ENCODE data around the gene TATDN2. TPM values are rescaled to one million over a fixed set of nuclear protein-coding genes. Genes with fewer than 3 reads are reported as not detected.

Gene TATDN2
- polyA plus RNA-seq, 4 donors = 13.8 to 28.3 (median 17.4) TPM

DNA sequence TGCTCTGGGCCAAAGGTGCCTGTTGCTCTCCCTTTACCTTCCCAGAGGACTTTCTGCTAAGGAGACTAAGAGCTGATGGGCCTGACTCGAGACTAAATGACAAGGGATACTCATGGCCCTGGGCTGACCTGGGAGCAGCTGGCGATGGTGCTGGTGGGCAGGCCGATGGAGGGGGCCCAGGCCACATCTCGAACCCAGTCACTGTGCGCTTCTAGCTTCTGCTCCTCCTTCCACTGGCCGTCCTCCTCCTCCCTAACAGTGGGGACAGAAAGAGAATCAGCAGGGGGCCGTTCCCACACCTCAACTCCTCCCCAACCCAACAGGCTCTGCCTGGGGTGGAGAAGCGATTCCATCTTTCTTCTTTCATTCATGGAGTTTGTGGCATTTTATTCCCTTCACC, 56.6 kb downstream of the TATDN2 start:
- Histone ChIP-seq H3K27me3 (ENCODE audit: control insufficient read depth in 3 of 3, insufficient read depth in 3 of 3, low read length in 3 of 3) (no peaks in the 10 kb centered on the region), H3K9me3 (ENCODE audit: control insufficient read depth in 2 of 2, insufficient read depth in 1 of 2, low read depth in 1 of 2, low read length in 1 of 2) (no peaks in the 10 kb centered on the region), H3K4me3 (ENCODE audit: low read depth in 1 of 3, low read length in 3 of 3) (no peak overlapping the region), H3K4me1 (ENCODE audit: control insufficient read depth in 3 of 3, insufficient read depth in 2 of 3, low read depth in 1 of 3, low read length in 2 of 3) (no peaks in the 10 kb centered on the region), H3K36me3 (ENCODE audit: control insufficient read depth in 3 of 3, insufficient read depth in 2 of 3, low read depth in 1 of 3, low read length in 3 of 3) (peaks cover 34 to 73% (median 51%) of the 10 kb centered on the region in 3 donors), H3K27ac (ENCODE audit: low read depth in 1 of 3, low read length in 2 of 3) (no peak overlapping the region)
- 93 to 96% (median 95%) methylated on average over 7 to 8 of the region's 8 CpGs for WGBS, 3 donors
- no peak for DNase-seq
- FAIRE-seq = no peak

DNA sequence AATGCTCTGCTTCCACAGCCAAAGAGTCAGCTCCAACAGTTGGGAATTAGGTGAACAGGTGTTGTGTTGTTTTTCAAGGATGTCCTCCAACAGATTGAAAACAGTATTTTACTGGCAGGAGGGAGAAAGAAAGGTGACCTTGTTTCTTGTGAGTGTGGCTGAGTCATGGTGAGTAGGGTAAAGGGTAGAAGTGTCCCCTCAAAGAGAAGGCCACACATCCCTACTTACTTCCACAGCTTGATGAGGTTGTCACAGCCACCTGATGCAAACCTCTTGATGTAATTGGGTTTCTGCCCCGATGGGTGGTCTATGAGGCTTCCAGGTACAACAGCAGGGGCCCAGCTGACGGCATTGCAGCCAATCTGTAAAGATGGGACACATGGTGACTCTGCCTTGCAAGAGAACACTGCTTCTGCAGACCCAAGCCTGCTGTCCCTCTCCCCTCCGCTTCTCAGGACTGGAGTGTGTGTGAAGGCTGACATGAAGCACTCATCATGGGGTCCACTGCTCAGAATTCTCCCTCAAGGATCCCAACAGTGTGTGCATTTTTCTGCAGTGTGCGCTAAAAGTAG, 57.2 kb downstream of the TATDN2 start:
- DNase-seq = no peak
- WGBS, 3 donors = 95 to 98% (median 95%) methylated on average over 4 of the region's 4 CpGs
- no peak for FAIRE-seq

DNA sequence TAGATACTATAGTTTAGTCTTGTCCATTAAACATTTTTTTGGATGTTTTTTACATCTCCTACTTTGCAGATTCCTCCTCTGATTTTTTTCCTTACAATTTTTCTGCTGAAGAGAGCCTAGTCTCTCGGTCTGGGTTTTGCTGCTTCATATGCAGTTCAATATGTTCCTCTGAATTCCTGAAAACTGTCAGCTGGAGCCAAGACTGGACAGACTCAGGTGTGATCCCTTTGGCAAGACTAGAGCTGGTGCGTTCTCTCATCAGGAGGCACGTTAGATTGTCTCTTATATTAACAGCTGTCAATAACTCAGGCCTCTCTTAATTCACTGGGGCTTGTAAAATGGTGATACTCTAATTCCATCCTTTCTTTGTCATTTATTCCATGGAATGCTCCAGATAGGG, 57.9 kb downstream of the TATDN2 start:
- no peak overlapping the region for H3K27ac ChIP-seq (ENCODE audit: low read depth in 1 of 3, low read length in 2 of 3)
- WGBS, 3 donors = 92 to 97% (median 94%) methylated on average over 3 of the region's 3 CpGs
- no peak overlapping the region for H3K4me3 ChIP-seq (ENCODE audit: low read depth in 1 of 3, low read length in 3 of 3)
- no peak for FAIRE-seq
- no peaks in the 10 kb centered on the region for H3K27me3 ChIP-seq (ENCODE audit: control insufficient read depth in 3 of 3, insufficient read depth in 3 of 3, low read length in 3 of 3)
- H3K9me3 ChIP-seq (ENCODE audit: control insufficient read depth in 2 of 2, insufficient read depth in 1 of 2, low read depth in 1 of 2, low read length in 1 of 2) = no peaks in the 10 kb centered on the region
- no peak for DNase-seq
- H3K4me1 ChIP-seq (ENCODE audit: control insufficient read depth in 3 of 3, insufficient read depth in 2 of 3, low read depth in 1 of 3, low read length in 2 of 3) = no peaks in the 10 kb centered on the region
- H3K36me3 ChIP-seq (ENCODE audit: control insufficient read depth in 3 of 3, insufficient read depth in 2 of 3, low read depth in 1 of 3, low read length in 3 of 3) = peaks cover 32 to 71% (median 48%) of the 10 kb centered on the region in 3 donors

More for the DNA sequence above, 57.2 kb downstream of the TATDN2 start:
- Histone ChIP-seq H3K36me3 (ENCODE audit: control insufficient read depth in 3 of 3, insufficient read depth in 2 of 3, low read depth in 1 of 3, low read length in 3 of 3) (peaks cover 32 to 73% (median 47%) of the 10 kb centered on the region in 3 donors), H3K27ac (ENCODE audit: low read depth in 1 of 3, low read length in 2 of 3) (no peak overlapping the region), H3K27me3 (ENCODE audit: control insufficient read depth in 3 of 3, insufficient read depth in 3 of 3, low read length in 3 of 3) (no peaks in the 10 kb centered on the region), H3K9me3 (ENCODE audit: control insufficient read depth in 2 of 2, insufficient read depth in 1 of 2, low read depth in 1 of 2, low read length in 1 of 2) (no peaks in the 10 kb centered on the region), H3K4me1 (ENCODE audit: control insufficient read depth in 3 of 3, insufficient read depth in 2 of 3, low read depth in 1 of 3, low read length in 2 of 3) (no peaks in the 10 kb centered on the region), H3K4me3 (ENCODE audit: low read depth in 1 of 3, low read length in 3 of 3) (no peak overlapping the region)

DNA sequence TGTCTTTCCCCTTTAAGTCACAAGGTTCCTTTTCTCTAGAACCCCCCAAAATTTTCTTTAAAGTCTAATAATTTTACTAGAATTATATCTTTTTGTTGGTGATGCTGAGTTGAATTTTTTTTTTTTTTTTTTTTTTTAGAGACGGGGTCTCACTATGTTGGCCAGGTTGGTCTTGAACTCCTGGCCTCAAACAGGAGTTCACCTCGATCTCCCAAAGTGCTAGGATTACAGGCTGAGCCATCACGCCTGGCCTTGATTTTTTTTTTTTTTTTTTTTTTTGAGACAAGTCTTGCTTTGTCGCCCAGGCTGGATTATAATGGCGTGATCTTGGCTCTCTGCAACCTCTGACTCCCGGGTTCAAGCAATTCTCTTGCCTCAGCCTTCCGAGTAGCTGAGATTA, 60.4 kb downstream of the TATDN2 start:
- no peak for FAIRE-seq
- H3K36me3 ChIP-seq (ENCODE audit: control insufficient read depth in 3 of 3, insufficient read depth in 2 of 3, low read depth in 1 of 3, low read length in 3 of 3) = peaks cover 32 to 67% (median 42%) of the 10 kb centered on the region in 3 donors
- WGBS, 3 donors = 84 to 95% (median 85%) methylated on average over 7 of the region's 7 CpGs

DNA sequence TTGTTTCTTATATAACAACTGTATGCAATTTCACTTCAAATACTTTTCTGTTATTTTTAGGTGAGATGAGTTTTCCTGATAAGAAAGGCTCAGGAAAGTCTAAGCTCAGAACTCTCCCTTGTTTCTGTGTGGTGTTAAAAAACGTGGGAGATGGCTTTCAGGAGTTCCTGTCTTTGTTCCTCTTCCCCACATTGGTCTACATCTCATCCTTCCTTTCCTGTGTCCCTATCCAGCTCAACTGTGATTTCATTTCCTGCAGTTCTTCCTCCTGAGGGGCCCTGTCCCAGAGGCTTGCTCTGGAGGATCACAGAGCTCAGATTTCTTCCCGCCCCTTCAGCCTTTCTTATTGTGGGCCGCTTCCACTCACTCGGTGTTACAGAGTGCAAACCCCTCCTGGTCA, 61.5 kb downstream of the TATDN2 start:
- Histone ChIP-seq H3K4me1 (ENCODE audit: control insufficient read depth in 3 of 3, insufficient read depth in 2 of 3, low read depth in 1 of 3, low read length in 2 of 3) (no peaks in the 10 kb centered on the region), H3K27me3 (ENCODE audit: control insufficient read depth in 3 of 3, insufficient read depth in 3 of 3, low read length in 3 of 3) (no peaks in the 10 kb centered on the region), H3K27ac (ENCODE audit: low read depth in 1 of 3, low read length in 2 of 3) (no peak overlapping the region), H3K36me3 (ENCODE audit: control insufficient read depth in 3 of 3, insufficient read depth in 2 of 3, low read depth in 1 of 3, low read length in 3 of 3) (peaks cover 35 to 64% (median 35%) of the 10 kb centered on the region in 3 donors), H3K4me3 (ENCODE audit: low read depth in 1 of 3, low read length in 3 of 3) (no peak overlapping the region), H3K9me3 (ENCODE audit: control insufficient read depth in 2 of 2, insufficient read depth in 1 of 2, low read depth in 1 of 2, low read length in 1 of 2) (no peaks in the 10 kb centered on the region)
- no peak for DNase-seq
- FAIRE-seq = no peak
- WGBS, 3 donors = 65 to 85% (median 73%) methylated on average over 4 of the region's 4 CpGs

More for the DNA sequence above, 60.4 kb downstream of the TATDN2 start:
- Histone ChIP-seq H3K4me3 (ENCODE audit: low read depth in 1 of 3, low read length in 3 of 3) (no peak overlapping the region), H3K27me3 (ENCODE audit: control insufficient read depth in 3 of 3, insufficient read depth in 3 of 3, low read length in 3 of 3) (no peaks in the 10 kb centered on the region), H3K9me3 (ENCODE audit: control insufficient read depth in 2 of 2, insufficient read depth in 1 of 2, low read depth in 1 of 2, low read length in 1 of 2) (no peaks in the 10 kb centered on the region), H3K27ac (ENCODE audit: low read depth in 1 of 3, low read length in 2 of 3) (no peak overlapping the region), H3K4me1 (ENCODE audit: control insufficient read depth in 3 of 3, insufficient read depth in 2 of 3, low read depth in 1 of 3, low read length in 2 of 3) (no peaks in the 10 kb centered on the region)
- no peak for DNase-seq

DNA sequence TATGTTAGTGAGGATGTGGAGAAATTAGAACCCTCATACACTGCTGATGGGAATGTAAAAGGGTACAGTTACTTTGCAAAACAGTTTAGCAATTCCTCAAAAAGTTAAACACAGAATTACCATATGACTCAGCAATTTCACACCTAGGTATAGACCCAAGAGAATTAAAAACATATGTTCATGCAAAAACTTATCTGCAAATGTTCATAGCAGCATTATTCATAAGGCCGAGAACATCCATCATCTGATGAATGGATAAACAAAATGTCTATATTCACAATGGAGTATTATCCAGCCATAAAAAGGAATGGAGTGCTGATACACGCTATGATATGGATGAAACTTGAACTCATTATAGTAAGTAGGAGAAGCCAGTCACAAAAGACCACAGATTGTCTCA, 62.3 kb downstream of the TATDN2 start:
- Histone ChIP-seq H3K4me3 (ENCODE audit: low read depth in 1 of 3, low read length in 3 of 3) (no peak overlapping the region), H3K27ac (ENCODE audit: low read depth in 1 of 3, low read length in 2 of 3) (no peak overlapping the region), H3K36me3 (ENCODE audit: control insufficient read depth in 3 of 3, insufficient read depth in 2 of 3, low read depth in 1 of 3, low read length in 3 of 3) (peaks cover 35 to 65% (median 40%) of the 10 kb centered on the region in 3 donors), H3K4me1 (ENCODE audit: control insufficient read depth in 3 of 3, insufficient read depth in 2 of 3, low read depth in 1 of 3, low read length in 2 of 3) (no peaks in the 10 kb centered on the region), H3K9me3 (ENCODE audit: control insufficient read depth in 2 of 2, insufficient read depth in 1 of 2, low read depth in 1 of 2, low read length in 1 of 2) (no peaks in the 10 kb centered on the region), H3K27me3 (ENCODE audit: control insufficient read depth in 3 of 3, insufficient read depth in 3 of 3, low read length in 3 of 3) (no peaks in the 10 kb centered on the region)
- FAIRE-seq (no peak), DNase-seq (no peak)
- WGBS, 3 donors = 91 to 95% (median 91%) methylated on average over 2 of the region's 2 CpGs

DNA sequence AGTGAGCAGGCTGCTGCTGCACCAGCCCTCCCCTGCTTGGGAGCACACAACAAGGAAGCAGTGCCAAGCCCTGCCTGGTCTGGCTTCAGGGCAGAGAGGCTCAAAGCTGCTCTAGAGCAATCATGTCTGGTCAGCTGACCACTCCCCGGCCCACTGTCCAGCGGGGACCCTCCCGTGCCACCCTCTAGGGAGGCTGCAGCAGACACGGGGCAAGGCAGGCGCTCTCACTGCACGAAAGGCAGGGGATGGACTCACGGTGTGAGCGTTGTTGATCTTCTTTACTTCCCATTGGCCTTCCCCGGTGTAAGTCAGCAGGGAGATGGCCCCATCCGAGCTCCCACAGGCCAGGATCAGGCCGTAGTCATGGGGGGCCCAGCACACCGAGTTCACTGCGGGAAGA, 63.5 kb downstream of the TATDN2 start:
- peaks cover 34 to 73% (median 36%) of the 10 kb centered on the region in 3 donors for H3K36me3 ChIP-seq (ENCODE audit: control insufficient read depth in 3 of 3, insufficient read depth in 2 of 3, low read depth in 1 of 3, low read length in 3 of 3)
- WGBS, 3 donors = 94 to 95% (median 94%) methylated on average over 13 of the region's 13 CpGs
- H3K9me3 ChIP-seq (ENCODE audit: control insufficient read depth in 2 of 2, insufficient read depth in 1 of 2, low read depth in 1 of 2, low read length in 1 of 2) = no peaks in the 10 kb centered on the region
- H3K4me3 ChIP-seq (ENCODE audit: low read depth in 1 of 3, low read length in 3 of 3) = no peak overlapping the region
- H3K27ac ChIP-seq (ENCODE audit: low read depth in 1 of 3, low read length in 2 of 3) = no peak overlapping the region
- DNase-seq (no peak), FAIRE-seq (no peak)
- no peaks in the 10 kb centered on the region for H3K27me3 ChIP-seq (ENCODE audit: control insufficient read depth in 3 of 3, insufficient read depth in 3 of 3, low read length in 3 of 3)
- peaks cover 0 to 1% (median 0%) of the 10 kb centered on the region in 3 donors for H3K4me1 ChIP-seq (ENCODE audit: control insufficient read depth in 3 of 3, insufficient read depth in 2 of 3, low read depth in 1 of 3, low read length in 2 of 3)

DNA sequence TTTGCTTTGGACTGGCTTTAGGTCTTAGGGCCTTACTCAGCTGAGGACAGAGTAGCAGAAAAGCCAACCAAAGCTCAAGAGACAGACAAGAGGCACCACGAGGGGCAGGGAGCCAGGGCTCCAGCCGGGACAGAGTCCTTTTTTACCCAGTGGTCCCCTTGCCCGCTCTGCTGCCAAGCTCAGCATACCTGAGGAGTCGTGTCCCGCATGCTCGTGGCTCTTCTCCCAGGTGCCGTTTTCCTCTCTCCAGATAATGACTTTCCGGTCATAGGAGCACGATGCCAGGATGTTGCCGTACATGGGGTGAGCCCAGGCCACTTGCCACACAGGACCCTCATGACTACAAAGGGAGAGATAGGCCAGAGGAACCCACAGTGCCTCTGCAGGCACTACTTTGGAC, 64.1 kb downstream of the TATDN2 start:
- FAIRE-seq = no peak
- H3K4me1 ChIP-seq (ENCODE audit: control insufficient read depth in 3 of 3, insufficient read depth in 2 of 3, low read depth in 1 of 3, low read length in 2 of 3) = peaks cover 0 to 8% (median 0%) of the 10 kb centered on the region in 3 donors
- 85 to 89% (median 87%) methylated on average over 10 of the region's 10 CpGs for WGBS, 3 donors
- DNase-seq = no peak
- no peak overlapping the region for H3K27ac ChIP-seq (ENCODE audit: low read depth in 1 of 3, low read length in 2 of 3)
- H3K27me3 ChIP-seq (ENCODE audit: control insufficient read depth in 3 of 3, insufficient read depth in 3 of 3, low read length in 3 of 3) = no peaks in the 10 kb centered on the region
- H3K9me3 ChIP-seq (ENCODE audit: control insufficient read depth in 2 of 2, insufficient read depth in 1 of 2, low read depth in 1 of 2, low read length in 1 of 2) = no peaks in the 10 kb centered on the region
- H3K36me3 ChIP-seq (ENCODE audit: control insufficient read depth in 3 of 3, insufficient read depth in 2 of 3, low read depth in 1 of 3, low read length in 3 of 3) = peaks cover 28 to 72% (median 35%) of the 10 kb centered on the region in 3 donors
- H3K4me3 ChIP-seq (ENCODE audit: low read depth in 1 of 3, low read length in 3 of 3) = no peak overlapping the region

DNA sequence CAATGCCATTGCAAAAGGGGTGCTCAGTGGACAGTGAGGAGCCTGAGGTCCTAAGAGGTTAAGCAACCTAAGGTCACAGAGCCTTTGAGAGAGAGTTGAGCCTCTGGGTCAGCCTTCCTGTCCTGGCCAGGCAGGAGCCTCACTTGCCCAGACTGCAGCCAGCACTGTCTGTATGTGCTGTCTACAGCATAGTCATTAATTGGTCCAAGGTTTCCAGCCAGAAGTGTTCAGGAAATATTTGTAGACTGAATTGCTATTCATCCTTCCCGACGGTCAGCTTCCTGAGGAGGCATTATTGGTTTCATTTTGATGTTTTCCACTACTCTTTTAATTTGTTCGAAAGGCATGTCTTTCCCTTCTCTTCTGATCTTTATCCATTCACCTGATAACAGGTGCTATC, 64.6 kb downstream of the TATDN2 start:
- no peak for FAIRE-seq
- 75 to 88% (median 78%) methylated on average over 3 of the region's 3 CpGs for WGBS, 3 donors
- Histone ChIP-seq H3K9me3 (ENCODE audit: control insufficient read depth in 2 of 2, insufficient read depth in 1 of 2, low read depth in 1 of 2, low read length in 1 of 2) (no peaks in the 10 kb centered on the region), H3K36me3 (ENCODE audit: control insufficient read depth in 3 of 3, insufficient read depth in 2 of 3, low read depth in 1 of 3, low read length in 3 of 3) (peaks cover 26 to 74% (median 35%) of the 10 kb centered on the region in 3 donors), H3K27me3 (ENCODE audit: control insufficient read depth in 3 of 3, insufficient read depth in 3 of 3, low read length in 3 of 3) (no peaks in the 10 kb centered on the region), H3K27ac (ENCODE audit: low read depth in 1 of 3, low read length in 2 of 3) (no peak overlapping the region), H3K4me1 (ENCODE audit: control insufficient read depth in 3 of 3, insufficient read depth in 2 of 3, low read depth in 1 of 3, low read length in 2 of 3) (peaks cover 0 to 13% (median 0%) of the 10 kb centered on the region in 3 donors), H3K4me3 (ENCODE audit: low read depth in 1 of 3, low read length in 3 of 3) (no peak overlapping the region)
- no peak for DNase-seq

Measured in small intestine (tissue), 7 donors.